GM21447 (cell line): ENCODE data around the gene LBHD1.
"Not testable (repeated sequence)": the region's sequence is repeated elsewhere in the genome, so short reads cannot be mapped to it uniquely, and the experiment has no call there.

Experiments used
- ATAC-seq: cut with Tn5 transposase; IDR thresholded peaks from one replicate; pipeline ENCODE4 v1.9.1; 2021; ENCODE audit not compliant: unreplicated experiment

Gene LBHD1

DNA sequence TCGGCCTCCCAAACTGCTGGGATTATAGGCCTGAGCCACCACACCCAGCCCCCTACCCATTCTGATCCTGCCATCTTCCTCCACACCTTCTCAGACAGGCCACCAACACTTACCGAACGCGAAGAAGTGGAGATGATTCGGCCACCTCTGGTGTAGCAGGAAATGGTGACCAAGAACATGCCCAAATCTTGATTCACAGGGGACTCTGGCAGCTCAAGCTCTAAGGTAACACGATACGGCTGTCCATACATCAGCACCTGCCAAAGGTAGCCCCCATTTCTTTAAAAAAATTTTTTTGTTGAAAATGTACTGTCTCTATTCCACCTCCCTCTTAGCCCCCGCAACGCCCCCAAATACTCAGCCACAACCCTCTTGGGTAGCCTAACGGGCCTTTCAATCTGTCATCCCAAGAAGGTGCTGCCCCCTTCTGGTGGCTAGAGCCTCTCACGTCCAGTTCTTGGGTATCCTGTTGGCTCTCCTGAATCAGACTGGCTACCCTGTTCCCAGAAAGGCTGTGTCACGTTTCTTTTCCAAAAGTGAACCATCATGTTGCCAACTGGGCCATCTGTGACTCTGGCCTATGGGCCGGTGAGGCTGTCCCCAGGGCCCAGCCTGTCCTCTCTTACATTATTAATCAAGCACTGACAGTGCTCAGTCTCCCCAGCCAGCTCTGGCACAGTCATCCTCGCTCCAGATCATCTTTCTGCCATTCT, 22.5 kb upstream of the LBHD1 start:
- no peak for ATAC-seq

DNA sequence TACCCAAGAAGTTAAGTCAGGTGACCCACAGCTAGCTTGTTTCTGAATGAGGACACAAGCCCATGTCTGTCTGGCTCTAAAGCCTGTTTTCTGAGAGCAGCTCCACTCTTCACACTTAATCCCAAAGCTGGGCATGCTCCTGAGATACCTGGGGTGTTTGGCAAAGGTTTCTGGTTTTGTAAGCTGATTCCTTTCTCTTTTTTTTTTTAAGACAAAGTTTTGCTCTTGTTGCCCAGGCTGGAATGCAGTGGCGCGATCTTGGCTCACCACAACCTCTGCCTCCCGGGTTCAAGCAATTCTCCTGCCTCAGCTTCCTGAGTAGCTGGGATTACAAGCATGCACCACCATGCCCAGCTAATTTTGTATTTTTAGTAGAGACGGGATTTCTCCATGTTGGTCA, 21.6 kb upstream of the LBHD1 start:
- ATAC-seq = not testable (repeated sequence)

DNA sequence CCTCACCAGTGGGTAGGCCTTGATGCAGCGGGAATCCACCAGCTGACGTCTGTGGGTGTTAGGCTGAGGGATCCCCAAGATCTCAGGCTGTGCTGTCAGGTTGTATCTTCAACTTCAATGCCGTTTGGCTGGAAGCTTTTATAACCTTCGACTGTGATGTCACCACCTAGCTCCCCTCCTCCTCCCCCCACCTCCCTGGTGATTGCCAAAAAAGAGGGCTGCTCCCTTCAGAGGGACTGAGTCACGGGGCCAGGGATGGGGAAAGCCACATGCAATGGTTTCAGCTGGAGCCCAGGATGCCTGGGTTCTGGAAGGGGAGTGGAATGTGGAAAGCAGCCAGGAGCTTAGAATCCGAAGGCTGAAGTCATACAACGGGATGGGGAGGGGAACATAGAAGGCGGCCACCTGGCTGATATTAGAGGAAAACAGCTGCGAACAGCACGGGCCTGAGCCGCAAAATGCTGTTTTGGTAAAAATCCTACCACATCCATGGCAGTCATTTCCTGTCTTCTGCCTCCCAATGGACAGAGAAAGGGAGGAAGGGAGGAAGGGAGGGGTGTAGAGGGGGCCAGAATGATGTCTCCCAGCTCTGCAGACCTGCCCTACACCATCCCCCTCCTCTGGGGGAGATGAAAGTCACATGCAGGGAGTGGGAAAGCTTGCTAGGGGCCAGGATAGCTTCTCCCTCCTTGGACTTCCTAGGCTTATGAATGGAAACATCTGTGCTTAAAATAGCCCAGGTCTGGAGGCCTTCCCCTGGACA, 17.5 kb upstream of the LBHD1 start, which contains the start of gene LRRN4CL:
LRRN4CL (minus strand) TSS at position 110 of the 763 bp plus-strand sequence. CDS start 1,022 bp downstream, outside the sequence.
- no peak for ATAC-seq

DNA sequence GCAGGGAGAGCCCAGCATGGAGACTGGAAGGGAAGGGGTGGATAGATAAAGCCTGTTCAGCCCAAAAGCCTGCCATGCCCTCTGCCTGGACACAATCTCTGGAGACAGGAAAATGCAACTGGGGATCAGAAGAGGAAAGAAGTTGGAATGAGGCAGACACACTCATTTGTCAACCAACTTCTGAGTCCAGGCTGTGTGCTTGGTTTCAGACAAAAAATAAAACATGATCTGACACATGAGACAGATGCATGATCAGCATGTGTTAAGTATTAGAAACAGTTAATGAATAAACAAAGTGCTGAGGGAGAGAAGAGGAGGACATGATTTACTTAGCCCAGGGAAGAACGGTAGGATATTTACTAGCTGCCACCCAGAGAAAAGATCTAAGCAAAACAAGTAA, 16.4 kb upstream of the LBHD1 start:
- ATAC-seq = no peak

DNA sequence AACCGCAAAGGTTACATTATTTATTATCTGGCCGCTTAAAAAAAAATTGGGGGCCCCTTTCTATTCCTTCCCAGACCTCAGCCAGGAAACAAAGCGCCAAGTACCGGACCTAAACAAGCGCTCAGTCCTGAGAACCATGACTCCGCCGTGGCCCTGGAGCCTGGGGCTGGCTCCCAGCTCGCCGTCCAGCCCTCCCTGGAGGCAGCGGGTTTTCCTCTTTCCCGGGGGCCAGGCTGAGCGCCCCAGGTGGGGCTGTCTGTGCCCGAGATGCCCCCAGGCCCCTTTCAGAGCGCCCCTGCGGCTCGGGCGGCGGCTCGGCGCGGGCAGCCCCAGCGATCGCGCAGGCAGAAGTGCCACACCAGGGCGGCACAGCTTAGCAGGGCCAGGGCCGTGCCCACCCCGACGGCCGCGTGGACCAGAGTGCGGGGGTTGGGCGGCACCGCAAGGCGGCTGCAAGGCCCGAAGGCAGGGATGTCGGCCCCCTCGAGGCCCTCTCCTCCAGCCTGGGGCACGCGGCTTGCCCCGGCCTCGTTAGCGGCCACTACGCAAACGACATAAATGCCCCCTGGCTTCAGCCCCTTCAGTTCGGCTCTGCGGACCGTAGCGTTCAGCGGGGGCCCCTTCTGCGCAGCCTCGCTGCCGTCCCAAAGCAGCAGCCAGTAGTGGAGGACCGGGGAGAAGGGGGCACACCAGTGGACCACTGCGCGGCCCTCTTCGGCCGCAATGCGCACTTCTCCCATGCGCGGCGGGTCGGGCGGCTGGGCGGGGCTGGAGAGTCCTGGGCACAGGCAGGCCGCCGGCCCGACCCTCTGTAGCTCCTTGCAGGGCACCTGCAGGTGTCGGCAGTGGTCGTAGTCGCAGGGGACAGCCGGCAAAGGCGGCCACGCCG, 15.7 kb upstream of the LBHD1 start:
- no peak for ATAC-seq

DNA sequence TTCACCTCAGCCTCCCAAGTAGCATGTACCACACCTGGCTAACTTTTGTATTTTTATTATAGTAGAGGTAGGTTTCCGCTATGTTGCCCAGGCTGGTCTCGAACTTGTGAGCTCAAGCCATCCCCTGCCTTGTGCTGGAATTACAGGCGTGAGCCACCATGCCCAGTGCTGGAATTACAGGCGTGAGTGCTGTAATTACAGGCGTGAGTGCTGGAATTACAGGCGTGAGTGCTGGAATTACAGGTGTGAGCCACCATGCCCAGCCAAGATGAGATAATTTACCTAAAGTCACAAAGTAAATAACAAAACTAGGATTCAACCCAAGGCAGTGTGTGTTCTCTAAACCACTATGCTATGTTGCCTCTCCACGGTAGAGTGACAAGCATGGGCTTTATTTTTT, 10.5 kb upstream of the LBHD1 start:
- no peak for ATAC-seq

DNA sequence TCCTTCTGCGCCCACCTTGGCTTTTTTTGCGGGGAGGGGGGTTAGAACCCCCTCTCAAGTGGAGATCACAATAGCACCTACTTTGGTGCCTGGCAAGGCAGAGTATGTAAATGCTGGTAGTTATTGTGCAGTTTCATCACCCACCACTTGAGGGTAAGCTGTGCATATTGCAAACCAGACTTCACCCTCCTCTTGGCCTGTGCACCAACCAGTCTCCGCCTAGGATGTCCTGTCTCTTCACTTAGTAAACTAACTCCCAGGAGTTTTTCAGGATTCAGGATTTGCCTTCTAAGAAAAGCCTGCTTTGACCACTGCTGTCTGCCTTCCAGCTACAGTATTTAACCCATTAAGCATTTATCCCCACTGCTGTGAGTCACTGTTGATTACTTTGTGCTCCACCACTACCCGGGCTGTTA, 8.8 kb upstream of the LBHD1 start:
- ATAC-seq = peak; percentile 51

DNA sequence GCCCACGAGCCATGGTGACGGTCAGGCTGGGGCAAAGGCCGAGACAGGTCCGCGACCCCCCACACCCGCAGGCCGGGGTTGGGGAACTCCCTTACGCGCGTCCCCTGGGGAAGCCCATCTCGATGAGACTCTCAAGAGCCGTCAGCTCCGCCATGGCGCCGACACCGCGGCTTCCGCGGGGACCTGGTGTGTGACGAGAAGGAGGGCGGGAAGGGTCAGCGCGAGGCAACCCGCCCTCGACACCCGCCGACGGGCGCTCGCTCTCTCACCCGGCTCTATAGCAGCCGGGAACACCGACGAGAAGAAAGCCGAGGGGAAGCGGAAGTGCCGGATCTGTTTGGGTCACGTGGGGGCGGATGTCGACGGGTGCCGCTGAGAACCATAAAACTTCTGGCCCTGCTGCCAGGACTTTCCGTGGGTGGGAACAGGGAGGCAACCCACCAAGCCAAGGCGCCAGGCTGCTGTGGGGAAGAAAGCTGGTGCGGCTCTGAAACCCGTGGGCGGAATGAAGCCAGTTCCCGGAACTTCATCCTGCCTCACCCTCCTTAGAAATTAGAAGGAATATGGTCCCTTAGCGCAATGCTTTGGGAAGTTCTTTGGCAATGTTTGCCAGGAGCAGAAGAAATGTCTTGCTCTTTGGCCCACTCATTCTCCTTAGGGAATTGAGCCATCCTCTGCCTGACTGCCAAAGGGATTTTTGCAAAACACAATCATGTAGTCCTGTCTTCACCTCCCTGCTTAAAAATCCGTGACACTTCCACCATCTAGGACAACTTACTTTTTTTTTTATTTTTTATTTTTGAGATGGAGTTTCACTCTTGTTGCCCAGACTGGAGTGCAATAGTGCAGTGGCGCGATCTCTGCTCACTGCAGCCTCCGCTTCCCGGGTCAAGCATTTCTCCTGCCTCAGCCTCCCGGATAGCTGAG, 7.0 kb upstream of the LBHD1 start, which contains the start of gene UBXN1:
UBXN1 (minus strand) TSS at position 304 of the 927 bp plus-strand sequence; CDS start at position 154, 150 bp downstream.
- peak; percentile 71 for ATAC-seq

DNA sequence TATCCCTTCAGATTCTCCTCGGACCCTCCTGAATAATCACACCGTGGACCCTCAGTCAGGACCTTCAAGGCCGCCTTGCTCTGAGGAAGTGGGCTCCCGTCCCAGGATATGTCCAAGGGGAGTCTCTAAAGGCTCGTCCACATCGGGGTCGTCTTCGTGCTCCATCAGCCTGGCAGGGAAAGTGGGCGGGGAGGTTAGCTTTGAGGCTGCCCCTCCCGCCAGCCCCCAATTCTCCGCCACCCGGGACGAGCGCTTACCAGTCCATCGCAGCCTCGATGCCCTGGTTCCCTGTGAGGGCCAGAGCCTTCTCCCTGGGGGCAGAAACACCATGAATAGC, 6.3 kb upstream of the LBHD1 start:
- ATAC-seq = no peak

DNA sequence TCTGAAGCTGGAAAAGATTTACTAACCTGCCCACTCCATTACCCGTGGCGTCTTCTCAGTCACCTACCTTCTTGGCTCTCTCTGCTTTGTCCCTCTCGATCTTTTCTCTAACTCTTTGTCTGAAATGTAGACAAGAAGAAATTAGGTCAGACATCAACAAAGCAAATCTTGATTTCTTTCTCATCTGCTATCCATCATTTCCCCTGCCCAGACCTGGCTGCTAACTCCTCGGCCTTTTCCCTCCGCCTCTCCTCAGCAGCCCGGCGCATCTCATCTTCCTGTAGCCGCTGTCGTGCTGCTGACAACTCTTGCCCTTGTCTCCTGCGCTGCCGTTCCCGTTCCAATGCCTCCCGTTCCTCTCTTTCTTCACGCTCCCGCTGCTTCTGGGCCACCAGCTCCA, 5.6 kb upstream of the LBHD1 start:
- ATAC-seq = no peak

DNA sequence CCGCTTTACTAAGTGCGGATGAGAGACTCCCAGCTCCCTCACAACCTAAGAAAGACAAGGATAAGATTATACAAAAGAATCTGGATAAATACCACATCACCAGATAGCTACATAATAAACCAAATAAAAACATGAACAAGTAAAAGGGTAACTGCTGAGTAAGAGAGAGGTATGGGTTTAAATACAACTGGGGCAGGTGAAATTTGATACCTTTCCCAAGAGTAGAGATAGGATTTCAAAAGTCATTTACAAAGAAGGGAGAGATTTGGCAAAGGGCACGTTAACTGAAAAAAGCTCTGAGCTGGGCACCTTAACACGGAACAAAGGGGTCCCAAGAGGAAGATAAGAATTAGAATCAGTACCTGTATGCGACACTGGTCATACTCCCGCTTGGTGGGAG, 5.1 kb upstream of the LBHD1 start:
- no peak for ATAC-seq

DNA sequence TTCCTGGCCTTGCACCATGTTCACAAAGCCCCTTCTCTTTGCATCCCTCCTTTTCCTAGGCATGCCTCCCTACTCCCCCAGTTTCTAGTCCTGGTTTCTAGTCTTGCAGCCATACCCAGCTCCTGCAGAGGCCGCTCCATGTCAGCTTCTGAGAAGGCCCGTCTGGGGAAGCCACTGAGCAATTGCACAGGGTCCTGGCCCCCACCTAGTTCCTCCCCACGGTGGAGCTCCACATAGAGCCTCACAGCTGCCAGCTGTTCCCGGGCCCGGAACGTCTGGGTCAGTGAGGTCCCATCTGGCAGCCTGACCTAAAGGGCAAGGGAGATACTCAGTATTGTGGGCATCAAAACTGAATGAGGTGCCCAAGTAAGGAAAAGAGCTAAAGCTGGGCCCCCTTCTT, 4.6 kb upstream of the LBHD1 start:
- no peak for ATAC-seq

DNA sequence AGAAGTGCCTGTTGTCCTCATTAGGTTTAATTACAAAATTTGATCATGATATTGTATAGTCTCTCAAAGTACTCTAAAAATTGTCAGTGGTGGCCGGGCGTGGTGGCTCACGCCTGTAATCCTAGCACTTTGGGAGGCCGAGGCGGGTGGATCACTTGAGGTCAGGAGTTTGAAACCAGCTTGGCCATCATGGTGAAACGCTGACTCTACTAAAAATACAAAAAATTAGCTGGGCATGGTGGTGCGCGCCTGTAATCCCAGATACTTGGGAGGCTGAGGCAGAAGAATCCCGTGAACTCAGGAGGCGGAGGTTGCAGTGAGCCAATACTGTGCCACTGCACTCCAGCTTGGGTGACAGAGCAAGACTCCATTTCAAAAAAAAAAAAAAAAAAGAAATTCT, 3.3 kb upstream of the LBHD1 start:
- not testable (repeated sequence) for ATAC-seq

DNA sequence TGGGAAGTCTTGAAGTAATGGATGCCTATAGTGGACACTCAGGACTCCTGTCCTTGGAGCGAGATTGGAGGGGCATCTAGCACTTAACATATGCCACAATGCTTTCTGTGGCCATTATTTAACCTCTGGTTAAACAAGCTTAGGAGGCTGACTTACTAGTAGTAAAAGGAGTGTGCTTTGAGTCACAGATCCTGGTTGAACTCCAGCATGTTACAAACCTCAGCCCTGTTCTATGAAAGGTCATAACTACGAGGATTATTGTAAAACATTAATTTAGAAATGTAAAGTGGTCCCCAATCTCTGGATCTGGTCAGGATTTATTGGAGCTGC, 1.1 kb upstream of the LBHD1 start:
- ATAC-seq = no peak

DNA sequence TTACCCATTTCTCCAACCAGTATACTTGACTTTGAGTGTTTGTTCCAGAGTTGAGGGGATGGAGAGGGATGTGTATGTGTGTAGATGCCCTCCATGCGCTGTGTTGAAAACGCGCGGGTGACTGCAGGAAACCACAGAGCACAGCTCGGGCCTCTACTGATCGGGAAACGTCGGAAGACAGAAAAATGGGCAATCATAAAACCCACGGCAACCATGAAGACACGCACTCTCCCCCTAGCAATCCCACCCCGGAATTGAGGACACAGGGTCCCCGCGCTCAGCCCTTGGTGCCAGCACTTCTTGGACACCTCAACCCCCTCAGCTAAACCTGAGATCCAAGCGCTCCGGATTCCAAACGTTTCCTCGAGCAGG, 845 bp downstream of the LBHD1 start:
- ATAC-seq = peak; percentile 6

DNA sequence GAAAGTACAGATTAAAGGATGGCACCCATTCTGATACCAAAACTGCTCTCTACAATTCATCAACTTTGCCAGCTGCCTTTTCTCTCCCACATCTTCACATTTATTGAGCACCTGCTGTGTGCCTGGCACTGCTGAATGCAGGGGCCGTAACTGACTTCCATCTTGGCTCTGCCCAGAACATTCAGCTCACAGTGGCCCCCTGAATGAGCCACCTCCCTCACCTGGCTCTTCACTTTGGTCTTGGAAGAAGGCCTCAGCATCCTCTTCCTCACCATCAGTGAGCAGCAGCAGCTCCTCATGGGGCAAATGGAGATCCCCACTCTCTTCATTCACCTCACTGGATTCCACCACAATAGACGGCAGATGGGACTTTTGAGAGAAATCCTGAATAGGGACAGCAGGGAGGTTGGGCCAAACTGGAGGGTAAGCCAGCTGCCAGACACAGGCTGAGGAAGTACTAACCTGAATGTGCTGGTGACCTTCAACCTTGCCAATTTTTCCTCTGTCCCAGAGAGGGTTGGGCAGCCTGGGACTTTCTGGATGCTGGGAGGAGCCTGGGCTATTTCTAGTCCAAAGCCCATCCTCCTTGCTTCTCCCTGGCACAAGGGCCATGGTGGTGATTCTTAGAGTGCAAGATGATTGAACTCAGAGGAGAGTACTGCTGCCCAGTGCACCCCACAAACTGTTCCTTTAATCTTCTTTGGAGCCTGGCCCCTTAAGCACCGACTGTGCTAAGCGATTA, 2.5 kb downstream of the LBHD1 start:
- no peak for ATAC-seq

DNA sequence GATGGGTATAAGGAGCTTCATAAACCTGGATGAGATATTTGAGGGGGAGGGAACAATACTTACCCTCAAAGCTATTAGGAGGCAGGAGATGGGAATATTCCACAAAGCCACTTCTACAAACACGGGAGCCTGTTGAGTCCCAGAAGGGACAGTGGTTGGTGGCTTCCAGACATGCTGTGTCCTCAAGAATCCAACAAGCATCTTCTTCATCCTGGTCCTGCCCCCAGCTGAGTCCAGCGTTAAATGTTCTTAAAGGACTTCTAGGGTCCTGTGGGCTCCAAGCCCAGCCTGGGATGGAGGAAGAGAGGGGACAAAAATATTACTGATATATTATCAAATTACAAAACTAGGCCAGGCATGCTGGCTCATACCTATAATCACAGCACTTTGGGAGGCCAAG, 4.6 kb downstream of the LBHD1 start:
- no peak for ATAC-seq

DNA sequence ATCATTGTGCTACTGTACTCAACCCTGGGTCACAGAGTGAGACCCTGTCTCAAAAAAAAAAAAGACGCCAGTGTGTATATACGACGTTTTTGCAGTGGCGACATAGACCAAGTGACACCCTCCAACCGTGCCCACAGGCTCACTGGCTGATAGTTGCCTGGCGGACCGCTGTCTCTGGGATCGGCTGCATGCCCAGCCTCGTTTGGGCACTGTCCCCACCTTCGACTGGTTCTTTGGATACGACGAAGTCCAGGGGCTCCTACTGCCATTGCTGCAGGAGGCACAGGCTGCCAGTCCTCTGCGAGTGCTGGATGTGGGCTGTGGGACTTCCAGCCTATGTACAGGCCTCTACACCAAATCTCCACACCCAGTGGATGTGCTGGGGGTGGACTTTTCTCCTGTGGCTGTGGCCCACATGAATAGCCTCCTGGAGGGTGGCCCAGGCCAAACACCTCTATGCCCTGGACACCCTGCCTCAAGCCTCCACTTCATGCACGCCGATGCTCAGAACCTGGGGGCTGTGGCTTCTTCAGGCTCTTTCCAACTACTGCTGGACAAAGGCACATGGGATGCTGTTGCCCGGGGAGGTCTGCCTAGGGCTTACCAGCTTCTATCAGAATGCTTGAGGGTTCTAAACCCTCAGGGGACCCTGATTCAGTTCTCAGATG, 5.7 kb downstream of the LBHD1 start:
- ATAC-seq = no peak

DNA sequence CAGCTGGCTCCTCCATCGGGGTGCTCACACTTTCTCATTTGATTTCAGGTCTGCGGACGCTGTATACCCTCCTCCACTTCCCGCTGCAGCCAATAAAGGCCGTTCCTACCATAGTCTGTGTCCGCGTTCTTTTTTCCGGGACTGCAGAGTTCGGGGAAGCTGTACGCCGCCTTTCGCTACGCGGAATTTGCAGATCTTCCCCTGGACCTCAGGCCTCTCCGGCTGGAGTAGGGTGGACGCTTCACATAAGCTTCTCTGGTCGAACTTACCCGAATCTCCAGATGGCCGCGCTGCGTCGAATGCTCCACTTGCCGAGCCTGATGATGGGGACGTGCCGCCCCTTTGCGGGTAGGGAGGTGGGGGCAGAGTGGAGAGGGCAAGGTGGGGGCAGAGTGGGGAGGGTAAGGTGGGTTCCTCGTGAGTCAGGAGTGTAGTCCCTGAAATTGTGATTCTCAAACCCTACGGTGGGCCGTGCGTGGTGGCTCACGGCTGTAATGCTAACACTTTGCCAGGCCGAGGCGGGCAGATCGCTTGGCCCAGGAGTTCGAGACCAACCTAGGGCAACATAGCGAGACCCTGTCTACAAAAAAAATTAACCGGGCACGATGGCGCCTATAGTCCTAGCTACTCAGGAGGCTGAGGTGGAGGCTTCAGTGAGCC, 6.3 kb downstream of the LBHD1 start:
- peak; percentile 22 for ATAC-seq
